Esophagus squamous epithelium (tissue), 4 donors: Measurements from ENCODE around the gene MBOAT1.

Experiments used
- CTCF ChIP-seq, 6 experiments: fragments of 450-650 bp in 4 of 6; fragments of 200-600 bp in 2 of 6; sonication (generic) in 2 of 6; IDR thresholded peaks; one replicate each; pipeline ENCODE4 v1.5.1; 2016 to 2019; ENCODE audit warnings: antibody characterized with exemption in 6 of 6, mild to moderate bottlenecking in 4 of 6, moderate library complexity in 4 of 6
- POLR2A ChIP-seq, 4 donors: fragments of 450-650 bp; IDR thresholded peaks; one replicate each; pipeline ENCODE4 v1.6.1; 2017; ENCODE audit warnings: antibody characterized with exemption in 4 of 4, mild to moderate bottlenecking in 4 of 4, moderate library complexity in 3 of 4

GRCh38 chr6:20191992-20192391, 20.3 kb downstream of the MBOAT1 start:
- no peak for TF ChIP-seq CTCF (IDR thresholded peaks at IDR 0.05)
- no peak for TF ChIP-seq POLR2A (IDR thresholded peaks at IDR 0.05)
